Measurements from ENCODE around the gene ADRB1.

GRCh38 chr10:114002422-114002821, 41.2 kb upstream of the ADRB1 start:
- TF ChIP-seq CTCF (conservative IDR thresholded peaks at IDR 0.05; ENCODE audit: low read depth, low read length), result no peak
- no peak for TF ChIP-seq EZH2 (IDR thresholded peaks at IDR 0.05; ENCODE audit: borderline replicate concordance, low read depth, low read length, poor library complexity, severe bottlenecking)

All from A673 (cell line).